ENCODE measurements around the gene THTPA. TPM values are rescaled to one million over a fixed set of nuclear protein-coding genes. Genes with fewer than 3 reads are reported as not detected.

The THTPA gene
- total and polyA plus RNA-seq, 2 of the 4 experiments (the other 2 are of a cell fraction): 5.0 to 9.2 TPM

DNA sequence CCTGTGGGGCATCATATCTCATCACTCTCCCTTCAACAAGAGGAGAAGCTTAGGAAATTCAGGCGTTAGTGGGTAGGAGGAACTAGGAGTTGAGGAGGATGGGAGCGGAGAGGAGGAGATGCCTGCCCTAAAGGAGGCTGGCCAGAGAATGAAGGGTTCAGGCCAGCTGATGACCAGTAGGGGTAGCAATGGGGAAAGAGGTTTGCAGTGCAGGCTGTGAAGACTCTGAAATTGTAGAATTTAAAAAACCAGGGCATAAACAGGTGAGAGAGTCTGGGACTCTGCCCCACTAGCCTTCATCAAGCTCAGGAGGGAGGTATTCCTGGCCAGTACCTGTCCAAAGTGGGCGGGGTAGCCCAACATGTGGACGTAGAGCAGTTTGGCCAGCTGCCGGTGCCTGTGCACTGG, 10.7 kb downstream of the THTPA start:
- BruUV-seq (replicated peaks): no TSS peak
- Histone ChIP-seq H4K20me1 (ENCODE audit: insufficient read depth, low read length) (no peaks in the 10 kb centered on the region), H3K4me1 (ENCODE audit: control insufficient read depth, insufficient read depth, low read length) (peaks cover 2% of the 10 kb centered on the region; the same call in 1 of the 2 replicates), H2BK5ac (ENCODE audit: low read depth, low read length, poor library complexity, severe bottlenecking) (no peak overlapping the region), H3K27ac (ENCODE audit: insufficient read depth, low read length) (no peak overlapping the region), H4K5ac (ENCODE audit: low read depth, low read length) (peak overlapping the region; percentile 23), H2AFZ (replicated peaks; ENCODE audit: low read length, poor library complexity) (peak overlapping the region; percentile 94), H3K14ac (replicated peaks; ENCODE audit: low read depth, low read length) (peak overlapping the region; percentile 68; the same call in 1 of the 2 replicates), H3K36me3 (ENCODE audit: control insufficient read depth, insufficient read depth, low read length) (no peaks in the 10 kb centered on the region; the same call in none of the 2 replicates), H3K79me1 (ENCODE audit: low read depth in 1 of 2, low read length in 2 of 2) (no peaks in the 10 kb centered on the region; a peak in 1 of 4 replicates), H3K23ac (ENCODE audit: low read depth, low read length) (peak overlapping the region; percentile 67; the same call in 1 of the 2 replicates), H2BK15ac (ENCODE audit: low read depth, low read length) (no peak overlapping the region), H3K9ac (ENCODE audit: low read depth, low read length) (peak overlapping the region; percentile 22; the same call in 1 of the 2 replicates), H3K4me2 (ENCODE audit: low read depth, low read length) (peak overlapping the region; percentile 92), H4K91ac (ENCODE audit: insufficient read depth, low read depth, low read length) (no peak overlapping the region), H2BK120ac (ENCODE audit: low read depth, low read length) (peak overlapping the region; percentile 36; the same call in 1 of the 2 replicates), H2BK20ac (ENCODE audit: low read depth, low read length) (no peak overlapping the region), H3K56ac (ENCODE audit: extremely low read depth, insufficient read depth, low read length) (no peak overlapping the region), H3K4ac (ENCODE audit: low read depth, low read length) (peak overlapping the region; percentile 76), H2AK5ac (ENCODE audit: low read depth, low read length) (no peak overlapping the region; the same call in 1 of the 2 replicates), H3K4me3 (ENCODE audit: insufficient read depth, low read depth, low read length) (peak overlapping the region; percentile 63), H2AK9ac (replicated peaks; ENCODE audit: low read depth, low read length, poor library complexity) (peak overlapping the region; percentile 83), H3K18ac (ENCODE audit: low read depth, low read length) (no peak overlapping the region), H3K27me3 (ENCODE audit: control insufficient read depth, insufficient read depth, low read length) (peaks cover 14% of the 10 kb centered on the region; the same call in 1 of the 2 replicates), H3K9me1 (ENCODE audit: insufficient read depth, low read length) (peaks cover 10% of the 10 kb centered on the region; the same call in 1 of the 2 replicates), H4K8ac (ENCODE audit: low read depth in 2 of 2, low read length in 2 of 2) (peak overlapping the region; percentile 97 to 98; a peak in 3 of 4 replicates), H3K9me3 (ENCODE audit: control insufficient read depth, insufficient read depth, low read length) (no peaks in the 10 kb centered on the region)
- DNase-seq (no peak), ATAC-seq (ENCODE audit: low read depth) (peak; percentile 44)
- ChIA-PET CTCF (interaction anchor here (0.6 kb wide), 1 partner anchor 21 kb away, joined by 3 read pairs; no protein-coding TSS in a partner anchor), POLR2A (ENCODE audit: unreplicated experiment) (no interaction called here)
- in situ Hi-C loops (cut with MboI; ENCODE audit: low sequenced_read_pairs): no loop called here
- dilution Hi-C loops (cut with HindIII; ENCODE audit: low sequenced_read_pairs, unreplicated experiment): no loop called here
- intact Hi-C loops (cut with micrococcal nuclease): no loop called here
- TF ChIP-seq CHD1 (IDR thresholded peaks at IDR 0.05; ENCODE audit: low read depth, low read length): no peak
- TF ChIP-seq, protein P1, sequence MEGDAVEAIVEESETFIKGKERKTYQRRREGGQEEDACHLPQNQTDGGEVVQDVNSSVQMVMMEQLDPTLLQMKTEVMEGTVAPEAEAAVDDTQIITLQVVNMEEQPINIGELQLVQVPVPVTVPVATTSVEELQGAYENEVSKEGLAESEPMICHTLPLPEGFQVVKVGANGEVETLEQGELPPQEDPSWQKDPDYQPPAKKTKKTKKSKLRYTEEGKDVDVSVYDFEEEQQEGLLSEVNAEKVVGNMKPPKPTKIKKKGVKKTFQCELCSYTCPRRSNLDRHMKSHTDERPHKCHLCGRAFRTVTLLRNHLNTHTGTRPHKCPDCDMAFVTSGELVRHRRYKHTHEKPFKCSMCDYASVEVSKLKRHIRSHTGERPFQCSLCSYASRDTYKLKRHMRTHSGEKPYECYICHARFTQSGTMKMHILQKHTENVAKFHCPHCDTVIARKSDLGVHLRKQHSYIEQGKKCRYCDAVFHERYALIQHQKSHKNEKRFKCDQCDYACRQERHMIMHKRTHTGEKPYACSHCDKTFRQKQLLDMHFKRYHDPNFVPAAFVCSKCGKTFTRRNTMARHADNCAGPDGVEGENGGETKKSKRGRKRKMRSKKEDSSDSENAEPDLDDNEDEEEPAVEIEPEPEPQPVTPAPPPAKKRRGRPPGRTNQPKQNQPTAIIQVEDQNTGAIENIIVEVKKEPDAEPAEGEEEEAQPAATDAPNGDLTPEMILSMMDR (conservative IDR thresholded peaks at IDR 0.05; ENCODE audit: low read depth, low read length): 0 out of 2 replicates have a peak, but pooled peaks have one; percentile 16
- 24% methylated on average over 3 of the region's 5 CpGs; no CpG with 5 or more reads in 1 of the 2 experiments for WGBS, 2 experiments (ENCODE audit: extremely low coverage in 2 of 2, insufficient read length in 1 of 2)

All from IMR-90 (cell line).